ENCODE measurements around the gene PSD2.
A peak's percentile ranks its signal among the peaks of the same experiment; 100 is the strongest.

Gene PSD2

DNA sequence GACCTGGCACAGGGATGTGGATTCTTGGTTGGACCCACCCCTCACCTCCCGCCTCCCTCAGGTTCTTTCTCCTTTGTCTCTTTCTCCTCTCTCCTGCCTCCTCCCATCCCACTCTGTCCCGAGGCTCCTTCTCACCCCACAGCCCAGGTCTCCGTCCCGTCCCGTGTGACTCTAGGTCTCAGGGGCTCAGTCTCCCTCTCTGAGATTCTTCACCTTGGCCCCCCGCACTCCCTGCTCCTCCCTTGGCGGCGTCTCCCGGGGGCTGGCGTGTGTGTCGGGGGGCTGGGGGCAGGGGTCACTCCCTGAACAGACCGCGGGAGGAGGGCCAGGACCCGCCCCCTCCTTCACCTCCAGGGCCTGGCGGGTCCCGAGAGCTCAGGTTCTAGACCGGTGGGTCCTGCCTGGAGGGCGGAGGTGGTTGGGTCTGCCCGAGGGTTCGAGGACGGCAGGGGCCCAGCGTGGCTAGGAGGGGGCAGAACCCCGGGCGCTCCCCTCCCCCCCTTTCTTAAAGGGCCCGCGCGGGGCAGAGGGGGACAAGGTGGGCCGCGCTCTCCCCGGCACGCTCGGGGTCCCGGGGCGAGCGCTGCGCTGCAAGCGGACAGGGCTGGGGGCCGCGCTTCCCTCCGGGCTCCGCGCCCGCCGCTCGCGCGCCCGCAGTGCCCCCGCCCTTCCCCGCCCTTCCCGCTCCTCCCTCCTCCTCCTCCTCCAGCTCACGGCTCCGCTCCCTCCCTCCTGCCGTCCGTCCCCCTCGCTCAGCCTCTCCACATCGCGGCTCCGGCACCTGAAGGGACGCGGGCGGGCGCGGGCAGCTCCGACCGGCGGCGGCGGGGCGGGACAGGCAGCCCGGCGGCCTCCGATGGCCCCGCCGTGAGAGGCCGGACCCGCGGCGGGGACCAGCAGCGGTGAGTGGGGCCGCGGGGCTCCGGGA lies at the start of gene PSD2:
TSS of gene PSD2 (plus strand) at position 735 of the 928 bp plus-strand sequence. CDS start 13,633 bp downstream, outside the sequence.
- Mint-ChIP-seq H3K27ac (no peak within 1 kb of the TSS), H3K4me1 (peaks cover under 1% of the 10 kb centered on the region), H3K27me3 (ENCODE audit: low read depth, poor library complexity) (peaks cover 96% of the 10 kb centered on the region), H3K4me3 (peak within 1 kb of the TSS; percentile 49), H3K36me3 (ENCODE audit: low read depth) (no peaks in the 10 kb centered on the region), H3K9me3 (no peaks in the 10 kb centered on the region)
- TF ChIP-seq, protein P1, sequence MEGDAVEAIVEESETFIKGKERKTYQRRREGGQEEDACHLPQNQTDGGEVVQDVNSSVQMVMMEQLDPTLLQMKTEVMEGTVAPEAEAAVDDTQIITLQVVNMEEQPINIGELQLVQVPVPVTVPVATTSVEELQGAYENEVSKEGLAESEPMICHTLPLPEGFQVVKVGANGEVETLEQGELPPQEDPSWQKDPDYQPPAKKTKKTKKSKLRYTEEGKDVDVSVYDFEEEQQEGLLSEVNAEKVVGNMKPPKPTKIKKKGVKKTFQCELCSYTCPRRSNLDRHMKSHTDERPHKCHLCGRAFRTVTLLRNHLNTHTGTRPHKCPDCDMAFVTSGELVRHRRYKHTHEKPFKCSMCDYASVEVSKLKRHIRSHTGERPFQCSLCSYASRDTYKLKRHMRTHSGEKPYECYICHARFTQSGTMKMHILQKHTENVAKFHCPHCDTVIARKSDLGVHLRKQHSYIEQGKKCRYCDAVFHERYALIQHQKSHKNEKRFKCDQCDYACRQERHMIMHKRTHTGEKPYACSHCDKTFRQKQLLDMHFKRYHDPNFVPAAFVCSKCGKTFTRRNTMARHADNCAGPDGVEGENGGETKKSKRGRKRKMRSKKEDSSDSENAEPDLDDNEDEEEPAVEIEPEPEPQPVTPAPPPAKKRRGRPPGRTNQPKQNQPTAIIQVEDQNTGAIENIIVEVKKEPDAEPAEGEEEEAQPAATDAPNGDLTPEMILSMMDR (IDR thresholded peaks at IDR 0.05): no peak
- DNase-seq: peak; percentile 66

DNA sequence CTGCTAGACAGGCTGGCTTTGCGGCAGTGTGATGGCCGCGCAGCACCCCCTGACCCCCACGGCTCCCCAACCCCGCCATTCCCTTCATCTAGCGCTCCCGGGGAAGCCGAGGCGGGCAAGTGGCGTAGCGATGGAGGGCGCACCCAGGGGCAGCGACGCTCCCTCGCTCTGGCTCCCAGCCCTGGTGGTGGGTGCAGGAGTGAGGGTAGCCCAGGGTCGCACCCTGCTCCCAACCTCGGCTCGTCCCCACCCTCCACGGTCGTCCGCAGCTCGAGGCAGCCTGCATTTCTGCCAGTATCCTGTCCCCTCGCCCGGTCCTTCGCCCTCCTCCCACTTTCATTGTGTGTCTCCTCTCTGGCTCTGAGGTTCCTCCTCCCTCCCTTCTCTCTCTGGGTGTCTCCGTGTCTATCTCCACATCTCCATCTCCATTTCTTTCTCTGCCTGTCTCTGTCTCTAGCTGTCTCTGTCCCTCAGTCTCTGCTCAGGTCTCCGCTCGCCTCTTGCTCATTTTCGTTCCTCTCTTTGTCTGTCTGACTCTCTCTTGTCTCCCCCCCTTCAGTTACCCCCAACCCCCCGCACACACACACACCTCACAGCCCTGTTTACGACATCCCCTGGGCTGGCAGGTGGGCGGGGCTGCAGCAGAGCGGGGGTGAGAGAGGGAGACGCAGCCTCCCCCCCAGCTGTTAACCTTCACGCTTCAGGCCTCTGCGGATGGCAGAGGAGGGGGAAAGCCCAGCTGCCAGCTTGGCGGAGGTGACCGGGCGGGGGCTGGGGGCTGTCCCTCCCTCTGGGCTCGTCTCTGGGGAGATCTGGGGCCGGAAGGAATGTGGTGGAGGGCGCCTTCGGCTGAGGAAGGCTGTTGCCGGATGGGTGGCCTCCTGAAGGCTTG lies 48.7 kb upstream of the PSD2 start:
- H3K4me1 Mint-ChIP-seq: peaks cover 90% of the 10 kb centered on the region
- TF ChIP-seq, protein P1 (IDR thresholded peaks at IDR 0.05): no peak
- peak overlapping the region; percentile 98 for H3K27ac Mint-ChIP-seq
- peaks cover 12% of the 10 kb centered on the region for H3K27me3 Mint-ChIP-seq (ENCODE audit: low read depth, poor library complexity)
- peak overlapping the region; percentile 84 for H3K4me3 Mint-ChIP-seq
- DNase-seq: peak; percentile 72
- no peaks in the 10 kb centered on the region for H3K36me3 Mint-ChIP-seq (ENCODE audit: low read depth)
- no peaks in the 10 kb centered on the region for H3K9me3 Mint-ChIP-seq

DNA sequence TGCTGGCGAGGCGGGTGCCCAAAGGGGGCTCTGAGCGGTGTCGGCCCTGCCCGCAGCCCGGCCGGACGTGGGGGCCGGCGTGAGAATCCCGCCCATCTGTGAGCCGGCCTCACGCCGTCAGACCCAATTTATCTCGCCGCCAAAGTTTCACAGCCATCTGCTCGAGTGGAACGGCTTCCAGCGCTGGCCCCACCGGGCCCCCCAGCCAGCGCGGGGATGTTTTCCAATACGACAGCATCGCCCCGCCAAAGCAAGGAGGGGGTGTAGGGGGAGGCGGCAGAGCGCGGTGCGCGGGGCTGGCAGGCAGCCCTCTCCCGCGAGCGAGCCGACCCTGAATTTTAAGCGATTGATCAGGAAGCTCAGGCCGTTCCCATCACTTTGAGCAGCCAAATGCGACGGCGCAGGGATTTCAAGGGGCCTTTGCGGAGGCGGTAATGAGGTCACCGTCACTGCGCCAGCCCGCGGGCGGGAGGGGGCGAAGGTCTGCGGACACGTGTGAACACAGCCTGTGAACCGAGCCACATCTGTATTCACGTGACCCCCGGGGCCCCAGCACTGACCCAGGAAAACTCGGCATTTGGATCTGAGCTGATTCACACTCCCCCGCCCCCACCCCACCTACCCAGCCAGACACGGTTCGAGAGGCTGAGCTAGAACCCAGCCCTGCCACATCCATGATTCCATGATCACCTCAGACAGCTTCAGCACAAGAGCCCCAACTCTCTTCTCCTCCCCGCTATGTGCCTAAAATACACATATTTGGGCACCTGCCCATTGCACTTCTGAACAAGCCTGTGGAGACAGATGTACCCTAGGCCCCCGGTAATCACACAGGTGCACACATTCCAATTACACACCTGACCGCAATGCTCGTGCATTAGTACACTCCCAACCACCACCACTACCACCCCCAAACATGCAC lies 47.8 kb upstream of the PSD2 start:
- Mint-ChIP-seq H3K27me3 (ENCODE audit: low read depth, poor library complexity) (peaks cover 15% of the 10 kb centered on the region), H3K9me3 (no peaks in the 10 kb centered on the region), H3K4me1 (peaks cover 90% of the 10 kb centered on the region), H3K36me3 (ENCODE audit: low read depth) (no peaks in the 10 kb centered on the region), H3K27ac (peak overlapping the region; percentile 96), H3K4me3 (peak overlapping the region; percentile 84)
- DNase-seq: peak; percentile 74
- TF ChIP-seq, protein P1 (IDR thresholded peaks at IDR 0.05): no peak

DNA sequence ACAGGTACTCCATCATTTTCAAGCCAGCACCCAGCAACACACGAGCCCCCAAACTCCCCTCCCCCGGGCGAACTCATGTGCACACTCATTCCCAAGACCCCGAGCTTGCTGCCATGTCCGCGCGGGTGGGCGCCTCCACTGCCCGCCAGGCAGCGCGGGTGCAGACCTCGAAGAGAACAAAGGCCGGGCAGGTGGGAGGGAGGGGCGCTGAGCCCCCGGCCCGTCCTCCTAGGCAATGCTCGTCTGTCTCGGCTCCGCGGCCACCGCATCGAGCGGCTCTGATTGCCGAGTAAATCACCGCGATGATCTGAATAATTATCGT lies 47.1 kb upstream of the PSD2 start:
- peak overlapping the region; percentile 84 for H3K4me3 Mint-ChIP-seq
- peak overlapping the region; percentile 96 for H3K27ac Mint-ChIP-seq
- peaks cover 90% of the 10 kb centered on the region for H3K4me1 Mint-ChIP-seq
- TF ChIP-seq, protein P1 (IDR thresholded peaks at IDR 0.05): no peak
- DNase-seq: no peak
- no peaks in the 10 kb centered on the region for H3K9me3 Mint-ChIP-seq
- peaks cover 12% of the 10 kb centered on the region for H3K27me3 Mint-ChIP-seq (ENCODE audit: low read depth, poor library complexity)
- H3K36me3 Mint-ChIP-seq (ENCODE audit: low read depth): no peaks in the 10 kb centered on the region

DNA sequence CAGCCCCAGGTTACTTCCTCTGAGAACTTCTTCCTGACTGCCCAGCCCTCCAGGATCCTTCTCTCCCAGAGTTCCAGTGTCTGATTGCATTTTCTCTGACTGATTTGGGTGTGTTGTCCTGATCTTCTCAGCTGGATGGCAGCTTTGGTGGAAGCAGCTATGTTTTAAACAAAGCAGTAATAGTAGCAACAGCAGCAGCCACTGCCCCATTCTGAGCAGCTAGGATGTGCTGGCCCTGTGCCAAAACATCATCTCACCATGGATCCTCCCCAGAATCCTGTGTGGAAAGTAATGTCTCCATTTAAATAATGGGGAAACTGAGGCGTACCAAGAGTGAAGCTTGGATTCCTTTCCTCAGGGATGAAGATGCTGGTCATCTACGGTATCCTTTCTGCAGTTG lies 46.4 kb upstream of the PSD2 start:
- peaks cover 12% of the 10 kb centered on the region for H3K27me3 Mint-ChIP-seq (ENCODE audit: low read depth, poor library complexity)
- no peak for DNase-seq
- peak overlapping the region; percentile 17 for H3K27ac Mint-ChIP-seq
- no peaks in the 10 kb centered on the region for H3K9me3 Mint-ChIP-seq
- TF ChIP-seq, protein P1 (IDR thresholded peaks at IDR 0.05): no peak
- peaks cover 85% of the 10 kb centered on the region for H3K4me1 Mint-ChIP-seq
- peak overlapping the region; percentile 62 for H3K4me3 Mint-ChIP-seq
- no peaks in the 10 kb centered on the region for H3K36me3 Mint-ChIP-seq (ENCODE audit: low read depth)

Data from nephron progenitor cell (in vitro differentiated cells).